Natural killer cell (primary cell): ENCODE measurements around the gene RSF1. TPM values are rescaled to one million over a fixed set of nuclear protein-coding genes. Genes with fewer than 3 reads are reported as not detected.

Source experiments
- ATAC-seq, 3 donors: fragments of 150-1000 bp in 2 of 3; fragments of 200-7000 bp in 1 of 3; cut with Tn5 transposase; 1 replicate in 1 of 3; 2 replicates in 2 of 3; pipeline ENCODE4 v1.10.0; 2021; ENCODE audit warnings: mild to moderate bottlenecking in 2 of 3, moderate library complexity in 2 of 3
- DNase-seq, 2 donors: peaks; one replicate each; pipeline versions ENCODE4 v3.0.0 to v3.0.0-alpha.2; 2013 to 2021; ENCODE audit warnings: mixed read lengths in 1 of 2
- H3K27ac ChIP-seq: one replicate; pipeline ENCODE4 v1.5.1; 2013; ENCODE audit warnings: mild to moderate bottlenecking, low read length
- H3K27me3 ChIP-seq: one replicate; pipeline ENCODE4 v1.6.1; 2013; ENCODE audit warnings: low read length; ENCODE audit not compliant: control insufficient read depth, insufficient read depth
- H3K36me3 ChIP-seq: one replicate; pipeline ENCODE4 v1.6.1; 2013; ENCODE audit warnings: low read length; ENCODE audit not compliant: control insufficient read depth, insufficient read depth
- H3K4me1 ChIP-seq: one replicate; pipeline ENCODE4 v1.6.1; 2013; ENCODE audit warnings: low read length; ENCODE audit not compliant: control insufficient read depth, insufficient read depth
- H3K4me3 ChIP-seq: one replicate; pipeline ENCODE4 v1.5.1; 2013; ENCODE audit warnings: low read length
- H3K9me3 ChIP-seq: one replicate; pipeline ENCODE4 v1.6.1; 2013; ENCODE audit warnings: low read length; ENCODE audit not compliant: control insufficient read depth, insufficient read depth
- H3K27ac Mint-ChIP-seq, 2 donors: one replicate each; pipeline ENCODE4 v1.8.0; 2022; ENCODE audit warnings: mild to moderate bottlenecking in 2 of 2, mixed read lengths in 2 of 2, moderate library complexity in 1 of 2
- H3K27me3 Mint-ChIP-seq, 2 donors: one replicate each; pipeline ENCODE4 v1.8.0; 2022; ENCODE audit warnings: low read depth in 2 of 2, mixed read lengths in 2 of 2
- H3K36me3 Mint-ChIP-seq: one replicate; pipeline ENCODE4 v1.8.0; 2022; ENCODE audit warnings: mixed read lengths
- H3K4me1 Mint-ChIP-seq, 2 donors: one replicate each; pipeline ENCODE4 v1.8.0; 2022; ENCODE audit warnings: mixed read lengths in 2 of 2
- H3K4me3 Mint-ChIP-seq: one replicate; pipeline ENCODE4 v1.8.0; 2022; ENCODE audit warnings: mild to moderate bottlenecking, moderate library complexity, mixed read lengths
- H3K9me3 Mint-ChIP-seq, 2 donors: one replicate each; pipeline ENCODE4 v1.8.0; 2022; ENCODE audit warnings: mixed read lengths in 2 of 2
- WGBS: methylation state at CpG from one replicate; pipeline ENCODE4 v1.1.7; 2013; ENCODE audit warnings: missing lambda C conversion rate; ENCODE audit not compliant: insufficient coverage; 5-methylcytosine and 5-hydroxymethylcytosine counted together
- intact Hi-C: fragments of 100-400 bp; cut with micrococcal nuclease; formaldehyde crosslinking; loops from one replicate; pipeline ENCODE4 v1.14.2; 2022
- total RNA-seq, 4 donors: library from RNA; stranded (reverse); fragments of 120-200 nt in 1 of 4; gene quantifications; one replicate each; pipeline versions ENCODE4 v1.2.3 to v1.2.4, GENCODE V29; 2013 to 2022
- TF ChIP-seq, protein P1 (sequence below): fragments of 200-600 bp; IDR thresholded peaks from one replicate; pipeline ENCODE4 v1.8.0; 2022; ENCODE audit warnings: antibody characterized with exemption

The RSF1 gene
- total RNA-seq, 3 donors from 2014 or later (not counting 1 experiment from before 2014, with no cell fraction given), result 87.3 to 119 (median 110) TPM

DNA sequence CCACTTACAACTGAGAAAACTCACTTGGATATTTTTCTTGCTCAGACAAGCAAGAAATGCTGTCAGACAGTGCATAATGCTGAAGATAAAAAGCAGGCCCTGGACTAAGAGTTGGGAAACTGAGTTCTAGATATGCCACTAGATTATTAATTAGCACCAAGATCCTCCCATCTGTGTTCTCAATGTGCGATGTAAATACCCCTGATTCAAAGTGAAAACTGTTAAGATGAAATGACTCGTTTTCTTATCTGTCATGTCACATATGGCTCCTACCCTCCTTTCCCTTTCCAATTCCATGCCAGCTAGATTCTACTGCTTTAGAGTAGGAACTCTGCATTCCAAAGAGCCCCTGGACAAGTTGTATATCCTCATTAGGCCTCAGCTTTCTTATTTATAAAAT lies 94.0 kb downstream of the RSF1 start:
- TF ChIP-seq, protein P1, sequence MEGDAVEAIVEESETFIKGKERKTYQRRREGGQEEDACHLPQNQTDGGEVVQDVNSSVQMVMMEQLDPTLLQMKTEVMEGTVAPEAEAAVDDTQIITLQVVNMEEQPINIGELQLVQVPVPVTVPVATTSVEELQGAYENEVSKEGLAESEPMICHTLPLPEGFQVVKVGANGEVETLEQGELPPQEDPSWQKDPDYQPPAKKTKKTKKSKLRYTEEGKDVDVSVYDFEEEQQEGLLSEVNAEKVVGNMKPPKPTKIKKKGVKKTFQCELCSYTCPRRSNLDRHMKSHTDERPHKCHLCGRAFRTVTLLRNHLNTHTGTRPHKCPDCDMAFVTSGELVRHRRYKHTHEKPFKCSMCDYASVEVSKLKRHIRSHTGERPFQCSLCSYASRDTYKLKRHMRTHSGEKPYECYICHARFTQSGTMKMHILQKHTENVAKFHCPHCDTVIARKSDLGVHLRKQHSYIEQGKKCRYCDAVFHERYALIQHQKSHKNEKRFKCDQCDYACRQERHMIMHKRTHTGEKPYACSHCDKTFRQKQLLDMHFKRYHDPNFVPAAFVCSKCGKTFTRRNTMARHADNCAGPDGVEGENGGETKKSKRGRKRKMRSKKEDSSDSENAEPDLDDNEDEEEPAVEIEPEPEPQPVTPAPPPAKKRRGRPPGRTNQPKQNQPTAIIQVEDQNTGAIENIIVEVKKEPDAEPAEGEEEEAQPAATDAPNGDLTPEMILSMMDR, result no peak
- 88% methylated on average over 2 of the region's 2 CpGs for WGBS
- DNase-seq (no peak), ATAC-seq (no peak)
- Histone ChIP-seq H3K4me1 (no peaks in the 10 kb centered on the region), H3K27ac (no peak overlapping the region), H3K27me3 (no peaks in the 10 kb centered on the region), H3K36me3 (peaks cover 22% of the 10 kb centered on the region), H3K4me3 (no peak overlapping the region), H3K9me3 (peaks cover 9% of the 10 kb centered on the region)
- Mint-ChIP-seq H3K27ac (peak overlapping the region in 1 of 2 donors; percentile 60), H3K4me1 (peaks cover 6 to 13% of the 10 kb centered on the region in 2 donors), H3K27me3 (no peaks in the 10 kb centered on the region), H3K36me3 (peaks cover 10% of the 10 kb centered on the region), H3K9me3 (peaks cover 3 to 6% of the 10 kb centered on the region in 2 donors), H3K4me3 (no peak overlapping the region)
- intact Hi-C loops, result no loop called here

- intact Hi-C loops, result no loop called here
- H3K4me3 ChIP-seq, result no peak overlapping the region
- H3K4me1 ChIP-seq, result no peaks in the 10 kb centered on the region
- no peak overlapping the region for H3K27ac ChIP-seq
- no peak for DNase-seq
- Mint-ChIP-seq H3K36me3 (peaks cover 1% of the 10 kb centered on the region), H3K4me1 (peaks cover 6 to 9% of the 10 kb centered on the region in 2 donors), H3K27me3 (no peaks in the 10 kb centered on the region), H3K27ac (no peak overlapping the region), H3K4me3 (no peak overlapping the region), H3K9me3 (no peaks in the 10 kb centered on the region)
- WGBS, result no CpG with 5 or more reads among the region's 3 CpGs
- TF ChIP-seq, protein P1, result no peak
- no peaks in the 10 kb centered on the region for H3K9me3 ChIP-seq
- H3K27me3 ChIP-seq, result no peaks in the 10 kb centered on the region
- H3K36me3 ChIP-seq, result peaks cover 25% of the 10 kb centered on the region
- no peak for ATAC-seq
These were observed 95.1 kb downstream of the RSF1 start for GRCh38 chr11:77725433-77725832.

GRCh38 chr11:77724636-77725035 lies 95.9 kb downstream of the RSF1 start:
- Mint-ChIP-seq H3K27ac (no peak overlapping the region), H3K4me1 (peaks cover 6 to 10% of the 10 kb centered on the region in 2 donors), H3K36me3 (no peaks in the 10 kb centered on the region), H3K9me3 (no peaks in the 10 kb centered on the region), H3K4me3 (no peak overlapping the region), H3K27me3 (no peaks in the 10 kb centered on the region)
- H3K4me3 ChIP-seq, result no peak overlapping the region
- H3K9me3 ChIP-seq, result no peaks in the 10 kb centered on the region
- H3K4me1 ChIP-seq, result no peaks in the 10 kb centered on the region
- ATAC-seq (no peak), DNase-seq (no peak)
- intact Hi-C loops, result no loop called here
- no peaks in the 10 kb centered on the region for H3K27me3 ChIP-seq
- no peak overlapping the region for H3K27ac ChIP-seq
- 69% methylated on average over 4 of the region's 4 CpGs for WGBS
- TF ChIP-seq, protein P1, result no peak
- peaks cover 25% of the 10 kb centered on the region for H3K36me3 ChIP-seq

DNA sequence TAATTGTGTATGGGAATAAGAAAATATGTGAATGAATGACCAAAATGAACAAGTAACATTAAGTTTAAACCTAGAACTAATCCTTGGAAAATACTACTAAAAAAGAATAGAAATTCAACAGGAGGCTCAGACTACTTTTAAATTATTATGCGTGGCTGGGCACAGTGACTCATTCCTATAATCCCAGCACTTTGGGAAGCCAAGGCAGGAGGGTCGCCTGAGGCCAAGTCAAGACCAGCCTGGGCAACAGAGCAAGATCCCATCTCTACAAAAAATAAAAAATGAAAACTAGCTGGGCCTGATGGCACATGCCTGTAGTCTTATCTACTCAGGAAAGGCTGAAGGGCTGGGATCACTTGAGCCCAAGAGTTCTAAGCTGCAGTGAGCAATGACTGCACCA lies 97.5 kb downstream of the RSF1 start:
- no peak overlapping the region for H3K4me3 ChIP-seq
- peaks cover 6 to 7% of the 10 kb centered on the region in 2 donors for H3K4me1 Mint-ChIP-seq
- no peaks in the 10 kb centered on the region for H3K27me3 Mint-ChIP-seq
- no peak overlapping the region for H3K27ac Mint-ChIP-seq
- H3K27me3 ChIP-seq, result no peaks in the 10 kb centered on the region
- ATAC-seq (no peak), DNase-seq (no peak)
- TF ChIP-seq, protein P1, result no peak
- no peak overlapping the region for H3K27ac ChIP-seq
- H3K9me3 ChIP-seq, result no peaks in the 10 kb centered on the region
- no peaks in the 10 kb centered on the region for H3K4me1 ChIP-seq
- H3K9me3 Mint-ChIP-seq, result no peaks in the 10 kb centered on the region
- no peak overlapping the region for H3K4me3 Mint-ChIP-seq
- WGBS, result 100% methylated on average over 2 of the region's 2 CpGs
- peaks cover 25% of the 10 kb centered on the region for H3K36me3 ChIP-seq
- intact Hi-C loops, result no loop called here
- no peaks in the 10 kb centered on the region for H3K36me3 Mint-ChIP-seq
